Renal cortical epithelial cell (primary cell): Measurements from ENCODE around the gene FGFRL1. TPM values are rescaled to one million over a fixed set of nuclear protein-coding genes. Genes with fewer than 3 reads are reported as not detected.

ENCODE experiments used
- DNase-seq: peaks from one replicate; pipeline ENCODE4 v3.0.0-alpha.2; 2011; ENCODE audit warnings: low read depth
- total RNA-seq: library from RNA; depleted of rRNA; stranded (reverse); fragments of >200 nt; gene quantifications from 2 replicates; pipeline ENCODE4 v1.2.3, GENCODE V29; 2014

FGFRL1 gene
- 14.1 and 48.5 TPM in 2 replicates for total RNA-seq

- peak; percentile 41 for DNase-seq
These were observed at the start of gene FGFRL1 for GRCh38 chr4:1011022-1011665. Gene FGFRL1 (plus strand): TSS chr4:1011626. CDS start chr4:1012486, 860 bp downstream.

- no peak for DNase-seq
These were observed 48.9 kb upstream of the FGFRL1 start for GRCh38 chr4:962231-963208.

- no peak for DNase-seq
These were observed 47.9 kb upstream of the FGFRL1 start for GRCh38 chr4:963276-964225.

- DNase-seq = no peak
These were observed 46.9 kb upstream of the FGFRL1 start for GRCh38 chr4:964346-965025.

GRCh38 chr4:965048-965765, 46.2 kb upstream of the FGFRL1 start:
- DNase-seq = no peak

- DNase-seq = no peak
These were observed 45.7 kb upstream of the FGFRL1 start for GRCh38 chr4:965766-966134.

- no peak for DNase-seq
These were observed 44.9 kb upstream of the FGFRL1 start for GRCh38 chr4:966266-967112.

GRCh38 chr4:967113-968104, 44.0 kb upstream of the FGFRL1 start:
- no peak for DNase-seq

GRCh38 chr4:968221-968620, 43.2 kb upstream of the FGFRL1 start:
- no peak for DNase-seq

- no peak for DNase-seq
These were observed 42.6 kb upstream of the FGFRL1 start for GRCh38 chr4:968621-969394.

GRCh38 chr4:970046-970745, 41.2 kb upstream of the FGFRL1 start:
- DNase-seq = no peak

GRCh38 chr4:970854-971520, 40.4 kb upstream of the FGFRL1 start:
- no peak for DNase-seq

GRCh38 chr4:971666-972500, 39.5 kb upstream of the FGFRL1 start:
- no peak for DNase-seq

- no peak for DNase-seq
These were observed 38.6 kb upstream of the FGFRL1 start for GRCh38 chr4:972651-973424.
